GM19397 (cell line): ENCODE data around the gene MDFIC.

Experiments used
- ATAC-seq: cut with Tn5 transposase; IDR thresholded peaks from one replicate; pipeline ENCODE4 v1.9.1; 2021; ENCODE audit warnings: mild to moderate bottlenecking, moderate library complexity; ENCODE audit not compliant: unreplicated experiment

MDFIC gene

GRCh38 chr7:115034515-115034914, 112.6 kb downstream of the MDFIC start:
- ATAC-seq = no peak

GRCh38 chr7:115037128-115037802, 115.4 kb downstream of the MDFIC start:
- no peak for ATAC-seq

- no peak for ATAC-seq
Observed at GRCh38 chr7:115038158-115038557, 116.3 kb downstream of the MDFIC start.

- ATAC-seq = no peak
Observed at GRCh38 chr7:115040057-115040456, 118.2 kb downstream of the MDFIC start.

GRCh38 chr7:115040495-115040894, 118.6 kb downstream of the MDFIC start:
- ATAC-seq = no peak

GRCh38 chr7:115042596-115042995, 120.7 kb downstream of the MDFIC start:
- ATAC-seq = no peak

GRCh38 chr7:115043605-115044004, 121.7 kb downstream of the MDFIC start:
- no peak for ATAC-seq

GRCh38 chr7:115044224-115044623, 122.3 kb downstream of the MDFIC start:
- ATAC-seq = no peak

GRCh38 chr7:115047958-115048720, 126.2 kb downstream of the MDFIC start:
- ATAC-seq = no peak

GRCh38 chr7:115052706-115053105, 130.8 kb downstream of the MDFIC start:
- ATAC-seq = no peak

- ATAC-seq = no peak
Observed at GRCh38 chr7:115054478-115055065, 132.7 kb downstream of the MDFIC start.

- ATAC-seq = no peak
Observed at GRCh38 chr7:115056019-115056418, 134.1 kb downstream of the MDFIC start.

- ATAC-seq = no peak
Observed at GRCh38 chr7:115058726-115059125, 136.8 kb downstream of the MDFIC start.

GRCh38 chr7:115059321-115059720, 137.4 kb downstream of the MDFIC start:
- ATAC-seq = no peak

- peak; percentile 83 for ATAC-seq
Observed at GRCh38 chr7:115060095-115060870, 138.4 kb downstream of the MDFIC start.

GRCh38 chr7:115066050-115066449, 144.2 kb downstream of the MDFIC start:
- ATAC-seq = peak; percentile 55

- peak; percentile 51 for ATAC-seq
Observed at GRCh38 chr7:115066634-115067033, 144.7 kb downstream of the MDFIC start.

GRCh38 chr7:115068220-115068619, 146.3 kb downstream of the MDFIC start:
- ATAC-seq = no peak
